Naive thymus-derived CD4-positive, alpha-beta T cell (primary cell): Measurements from ENCODE around the gene CHD3. TPM values are rescaled to one million over a fixed set of nuclear protein-coding genes. Genes with fewer than 3 reads are reported as not detected.

Source experiments
- ATAC-seq: fragments of 150-1000 bp; cut with Tn5 transposase; 2 replicates; pipeline ENCODE4 v1.10.0; 2021; ENCODE audit warnings: mild to moderate bottlenecking, moderate library complexity
- CTCF ChIA-PET: fragments of 350-600 bp; sonication (Branson Sonifier 250); formaldehyde crosslinking; loops from one replicate; lab custom pipeline; 2021; ENCODE audit warnings: antibody characterized with exemption; lab: Charles Lee
- POLR2A ChIA-PET: fragments of 350-600 bp; sonication (Branson Sonifier 250); formaldehyde crosslinking; loops from one replicate; lab custom pipeline; 2021; ENCODE audit warnings: antibody characterized with exemption, inconsistent platforms; lab: Charles Lee
- DNase-seq, 9 donors: peaks; one replicate each; pipeline versions ENCODE4 v3.0.0 to v3.0.0-alpha.2; 2020 to 2022; ENCODE audit warnings: mixed read lengths in 1 of 9
- H3K27ac ChIP-seq: one replicate; pipeline ENCODE4 v1.7.0; 2013; ENCODE audit warnings: mild to moderate bottlenecking, low read depth, low read length, moderate library complexity
- H3K27me3 ChIP-seq, 2 donors: one replicate each; pipeline ENCODE4 v1.7.0; 2013; ENCODE audit warnings: low read length in 2 of 2, mild to moderate bottlenecking in 2 of 2, moderate library complexity in 2 of 2; ENCODE audit not compliant: control insufficient read depth in 2 of 2, insufficient read depth in 2 of 2
- H3K36me3 ChIP-seq, 3 experiments: 1 replicate in 2 of 3; 2 replicates in 1 of 3; pipeline ENCODE4 v1.7.0; 2013; ENCODE audit warnings: low read length in 3 of 3, mild to moderate bottlenecking in 3 of 3, moderate library complexity in 1 of 3; ENCODE audit not compliant: insufficient read depth in 3 of 3, control insufficient read depth in 2 of 3
- H3K4me1 ChIP-seq, 2 donors: one replicate each; pipeline ENCODE4 v1.7.0; 2013; ENCODE audit warnings: low read length in 2 of 2, mild to moderate bottlenecking in 2 of 2, moderate library complexity in 1 of 2; ENCODE audit not compliant: control insufficient read depth in 2 of 2, insufficient read depth in 2 of 2
- H3K4me3 ChIP-seq: 2 replicates; pipeline ENCODE4 v1.7.0; 2013; ENCODE audit warnings: mild to moderate bottlenecking, low read length
- H3K9me3 ChIP-seq, 3 experiments: 1 replicate in 2 of 3; 2 replicates in 1 of 3; pipeline ENCODE4 v1.7.0; 2013; ENCODE audit warnings: low read length in 3 of 3; ENCODE audit not compliant: control insufficient read depth in 2 of 3
- H3K27ac Mint-ChIP-seq, 9 donors: one replicate each; pipeline ENCODE4 v1.8.0; 2020 to 2022; ENCODE audit warnings: mixed read lengths in 9 of 9, mild to moderate bottlenecking in 8 of 9, moderate library complexity in 5 of 9, inconsistent platforms in 2 of 9
- H3K27me3 Mint-ChIP-seq, 5 donors: one replicate each; pipeline ENCODE4 v1.8.0; 2021 to 2022; ENCODE audit warnings: mixed read lengths in 5 of 5, mild to moderate bottlenecking in 1 of 5
- H3K36me3 Mint-ChIP-seq, 5 donors: one replicate each; pipeline ENCODE4 v1.8.0; 2020 to 2022; ENCODE audit warnings: mixed read lengths in 5 of 5, mild to moderate bottlenecking in 3 of 5, inconsistent platforms in 1 of 5
- H3K4me1 Mint-ChIP-seq, 7 donors: one replicate each; pipeline ENCODE4 v1.8.0; 2020 to 2022; ENCODE audit warnings: mixed read lengths in 7 of 7, mild to moderate bottlenecking in 3 of 7, inconsistent platforms in 1 of 7
- H3K4me3 Mint-ChIP-seq, 10 donors: one replicate each; pipeline ENCODE4 v1.8.0; 2020 to 2022; ENCODE audit warnings: mild to moderate bottlenecking in 10 of 10, mixed read lengths in 10 of 10, moderate library complexity in 6 of 10, inconsistent platforms in 2 of 10
- H3K9me3 Mint-ChIP-seq, 11 donors: one replicate each; pipeline ENCODE4 v1.8.0; 2020 to 2022; ENCODE audit warnings: mixed read lengths in 11 of 11, mild to moderate bottlenecking in 4 of 11, inconsistent platforms in 1 of 11, moderate library complexity in 1 of 11
- intact Hi-C, 2 donors: fragments of 100-400 bp; cut with micrococcal nuclease; formaldehyde crosslinking; loops; one replicate each; pipeline ENCODE4 v1.15.1; 2023
- polyA plus RNA-seq, 2 donors: library from polyadenylated mRNA; unstranded; fragments of 300-500 nt; fragmentation: Illumina TruSeq; gene quantifications; one replicate each; pipeline ENCODE4 v1.2.3, GENCODE V29; 2021
- total RNA-seq, 6 experiments: library from RNA in 5 of 6; stranded (reverse) in 5 of 6; gene quantifications; 1 replicate in 5 of 6; 2 replicates in 1 of 6; pipeline ENCODE4 v1.2.3 and lab custom pipeline; 2021 to 2026

The CHD3 gene
- total and polyA plus RNA-seq, 7 experiments from 2014 or later, result 12.7 to 417 (median 247) TPM

GRCh38 chr17:7884581-7885366, 3.8 kb upstream of the CHD3 start:
- intact Hi-C loops, result loop anchor here (5.0 to 10.0 kb wide), 4 partner anchors 48 to 402 kb away; partner anchors contain the start of genes CNTROB (in 1 of the 2), POLR2A (in 1 of the 2), SLC35G6 (in 1 of the 2) and TRAPPC1 (in 1 of the 2)
- H3K27ac ChIP-seq, result peak overlapping the region; percentile 91
- ChIA-PET POLR2A (interaction anchor here (1.0 to 2.6 kb wide), 4 partner anchors 13 to 235 kb away, joined by 3 to 11 read pairs (median 4); partner anchors contain the start of gene NAA38), CTCF (no interaction called here)
- no peak overlapping the region for H3K4me3 ChIP-seq
- H3K9me3 Mint-ChIP-seq, result peaks cover 0 to 6% (median 0%) of the 10 kb centered on the region in 11 donors
- peak overlapping the region in 6 of 10 donors; percentile 60 to 89 (median 78) for H3K4me3 Mint-ChIP-seq
- peaks cover 0 to 6% (median 0%) of the 10 kb centered on the region in 5 donors for H3K36me3 Mint-ChIP-seq
- no peak for ATAC-seq
- H3K4me1 Mint-ChIP-seq, result peaks cover 0 to 13% (median 0%) of the 10 kb centered on the region in 7 donors
- H3K27me3 Mint-ChIP-seq, result no peaks in the 10 kb centered on the region
- DNase-seq, result peak in 8 of 9 donors; percentile 20 to 45 (median 39)
- peaks cover 28 to 48% of the 10 kb centered on the region in 2 donors for H3K4me1 ChIP-seq
- no peaks in the 10 kb centered on the region for H3K9me3 ChIP-seq
- peaks cover 4 to 13% (median 6%) of the 10 kb centered on the region in 3 experiments for H3K36me3 ChIP-seq
- no peaks in the 10 kb centered on the region for H3K27me3 ChIP-seq
- H3K27ac Mint-ChIP-seq, result peak overlapping the region in 5 of 9 donors; percentile 66 to 88 (median 72)

- Mint-ChIP-seq H3K4me3 (peak overlapping the region in 2 of 10 donors; percentile 40 to 49), H3K27me3 (no peaks in the 10 kb centered on the region), H3K4me1 (peaks cover 0 to 16% (median 5%) of the 10 kb centered on the region in 7 donors), H3K9me3 (peaks cover 0 to 6% (median 0%) of the 10 kb centered on the region in 11 donors), H3K36me3 (peaks cover 5 to 11% (median 5%) of the 10 kb centered on the region in 5 donors), H3K27ac (no peak overlapping the region)
- H3K27ac ChIP-seq, result peak overlapping the region; percentile 91
- H3K9me3 ChIP-seq, result no peaks in the 10 kb centered on the region
- H3K36me3 ChIP-seq, result peaks cover 3 to 21% (median 10%) of the 10 kb centered on the region in 3 experiments
- DNase-seq (peak in 8 of 9 donors; percentile 17 to 63 (median 31)), ATAC-seq (no peak)
- POLR2A ChIA-PET, result interaction anchor here (0.6 to 1.7 kb wide), 13 partner anchors 17 to 527 kb away, joined by 3 to 14 read pairs (median 4); partner anchors contain the start of genes CNTROB, CYB5D1, NAA38 and TRAPPC1
- H3K4me3 ChIP-seq, result peak overlapping the region; percentile 61
- H3K4me1 ChIP-seq, result peaks cover 28 to 48% of the 10 kb centered on the region in 2 donors
- intact Hi-C loops, result loop anchor here (2.0 to 10.0 kb wide), 7 partner anchors 37 to 403 kb away; partner anchors contain the start of genes CNTROB (in 1 of the 2), CTC1 (in 1 of the 2), KDM6B (in 1 of the 2) and PFAS (in 1 of the 2)
- CTCF ChIA-PET, result interaction anchor here (0.6 to 0.8 kb wide), 3 partner anchors 28 to 206 kb away, joined by 3 to 5 read pairs (median 3); partner anchors contain the start of genes CYB5D1 and NAA38
- H3K27me3 ChIP-seq, result no peaks in the 10 kb centered on the region
Measured at GRCh38 chr17:7885367-7886226, 3.0 kb upstream of the CHD3 start.

- ChIA-PET POLR2A (interaction anchor here (0.6 to 1.7 kb wide), 13 partner anchors 18 to 528 kb away, joined by 3 to 14 read pairs (median 4); partner anchors contain the start of genes CNTROB, CYB5D1, NAA38 and TRAPPC1), CTCF (interaction anchor here (0.6 to 0.7 kb wide), 2 partner anchors 31 to 205 kb away, joined by 3 to 5 read pairs; no protein-coding TSS in a partner anchor)
- peaks cover 0 to 17% (median 6%) of the 10 kb centered on the region in 7 donors for H3K4me1 Mint-ChIP-seq
- no peak overlapping the region for H3K4me3 Mint-ChIP-seq
- peak; percentile 29 to 84 (median 56) for DNase-seq
- H3K9me3 ChIP-seq, result no peaks in the 10 kb centered on the region
- peaks cover 7 to 11% (median 9%) of the 10 kb centered on the region in 5 donors for H3K36me3 Mint-ChIP-seq
- H3K4me3 ChIP-seq, result peak overlapping the region; percentile 61
- H3K9me3 Mint-ChIP-seq, result peaks cover 0 to 6% (median 0%) of the 10 kb centered on the region in 11 donors
- peaks cover 28 to 40% of the 10 kb centered on the region in 2 donors for H3K4me1 ChIP-seq
- intact Hi-C loops, result loop anchor here (1.0 to 10.0 kb wide), 21 partner anchors 9 to 451 kb away; partner anchors contain the start of genes CNTROB (in 2 of the 2), NAA38 (in 2 of the 2), CTC1 (in 1 of the 2) and KDM6B (in 1 of the 2)
- H3K27ac ChIP-seq, result peak overlapping the region; percentile 91
- no peaks in the 10 kb centered on the region for H3K27me3 Mint-ChIP-seq
- H3K36me3 ChIP-seq, result peaks cover 7 to 30% (median 12%) of the 10 kb centered on the region in 3 experiments
- peak; percentile 18 for ATAC-seq
- H3K27me3 ChIP-seq, result no peaks in the 10 kb centered on the region
- no peak overlapping the region for H3K27ac Mint-ChIP-seq
Measured at GRCh38 chr17:7886227-7887037, 2.2 kb upstream of the CHD3 start.

GRCh38 chr17:7887038-7887481, 1.5 kb upstream of the CHD3 start:
- ChIA-PET POLR2A (interaction anchor here (1.3 to 1.7 kb wide), 5 partner anchors 18 to 50 kb away, joined by 5 to 14 read pairs (median 6); partner anchors contain the start of genes CYB5D1 and NAA38), CTCF (no interaction called here)
- H3K36me3 ChIP-seq, result peaks cover 7 to 36% (median 17%) of the 10 kb centered on the region in 3 experiments
- H3K36me3 Mint-ChIP-seq, result peaks cover 9 to 13% (median 11%) of the 10 kb centered on the region in 5 donors
- peaks cover 0 to 6% (median 0%) of the 10 kb centered on the region in 11 donors for H3K9me3 Mint-ChIP-seq
- H3K4me3 Mint-ChIP-seq, result no peak overlapping the region
- H3K4me1 Mint-ChIP-seq, result peaks cover 0 to 17% (median 7%) of the 10 kb centered on the region in 7 donors
- DNase-seq (no peak), ATAC-seq (no peak)
- peak overlapping the region; percentile 91 for H3K27ac ChIP-seq
- H3K4me1 ChIP-seq, result peaks cover 28 to 35% of the 10 kb centered on the region in 2 donors
- H3K4me3 ChIP-seq, result peak overlapping the region; percentile 61
- H3K27me3 ChIP-seq, result no peaks in the 10 kb centered on the region
- H3K27ac Mint-ChIP-seq, result no peak overlapping the region
- intact Hi-C loops, result loop anchor here (1.0 to 10.0 kb wide), 21 partner anchors 8 to 452 kb away; partner anchors contain the start of genes CNTROB (in 2 of the 2), NAA38 (in 2 of the 2), CTC1 (in 1 of the 2) and KDM6B (in 1 of the 2)
- no peaks in the 10 kb centered on the region for H3K9me3 ChIP-seq
- no peaks in the 10 kb centered on the region for H3K27me3 Mint-ChIP-seq
